Glutamatergic neuron (in vitro differentiated cells): Measurements from ENCODE around the gene ATP1A3. TPM values are rescaled to one million over a fixed set of nuclear protein-coding genes. Genes with fewer than 3 reads are reported as not detected.
"Not testable (repeated sequence)": the region's sequence is repeated elsewhere in the genome, so short reads cannot be mapped to it uniquely, and the experiment has no call there.

ENCODE experiments used
- DNase-seq: peaks from one replicate; pipeline ENCODE4 v3.0.0; 2022
- H3K27ac Mint-ChIP-seq: one replicate; pipeline ENCODE4 v1.8.0; 2020; ENCODE audit warnings: mild to moderate bottlenecking, mixed read lengths, inconsistent platforms; ENCODE audit not compliant: unreplicated experiment
- H3K27me3 Mint-ChIP-seq: one replicate; pipeline ENCODE4 v1.8.0; 2020; ENCODE audit warnings: mild to moderate bottlenecking, moderate library complexity, mixed read lengths, inconsistent platforms; ENCODE audit not compliant: unreplicated experiment
- H3K36me3 Mint-ChIP-seq: one replicate; pipeline ENCODE4 v1.8.0; 2020; ENCODE audit warnings: mild to moderate bottlenecking, mixed read lengths, inconsistent platforms; ENCODE audit not compliant: unreplicated experiment
- H3K4me1 Mint-ChIP-seq: one replicate; pipeline ENCODE4 v1.8.0; 2020; ENCODE audit warnings: mild to moderate bottlenecking, low read depth, mixed read lengths, inconsistent platforms; ENCODE audit not compliant: unreplicated experiment
- H3K4me3 Mint-ChIP-seq: one replicate; pipeline ENCODE4 v1.8.0; 2020; ENCODE audit warnings: mild to moderate bottlenecking, mixed read lengths, inconsistent platforms; ENCODE audit not compliant: unreplicated experiment
- H3K9me3 Mint-ChIP-seq: one replicate; pipeline ENCODE4 v1.8.0; 2020; ENCODE audit warnings: mild to moderate bottlenecking, moderate library complexity, mixed read lengths, inconsistent platforms; ENCODE audit not compliant: unreplicated experiment
- CTCF ChIP-seq: fragments of 200-600 bp; sonication (generic); IDR thresholded peaks from one replicate; pipeline ENCODE4 v1.5.0; 2021; ENCODE audit not compliant: partially characterized antibody, unreplicated experiment
- total RNA-seq: library from RNA; stranded (reverse); fragmentation: NEBNext Ultra II Directional; extraction: Animal tissue kit (Norgen Biotek cat#: 25700); gene quantifications from one replicate; pipeline ENCODE4 v1.2.1, GENCODE V29; 2021; ENCODE audit not compliant: unreplicated experiment

The ATP1A3 gene
- total RNA-seq, 1 donor from 2014 or later = 650 TPM

DNA sequence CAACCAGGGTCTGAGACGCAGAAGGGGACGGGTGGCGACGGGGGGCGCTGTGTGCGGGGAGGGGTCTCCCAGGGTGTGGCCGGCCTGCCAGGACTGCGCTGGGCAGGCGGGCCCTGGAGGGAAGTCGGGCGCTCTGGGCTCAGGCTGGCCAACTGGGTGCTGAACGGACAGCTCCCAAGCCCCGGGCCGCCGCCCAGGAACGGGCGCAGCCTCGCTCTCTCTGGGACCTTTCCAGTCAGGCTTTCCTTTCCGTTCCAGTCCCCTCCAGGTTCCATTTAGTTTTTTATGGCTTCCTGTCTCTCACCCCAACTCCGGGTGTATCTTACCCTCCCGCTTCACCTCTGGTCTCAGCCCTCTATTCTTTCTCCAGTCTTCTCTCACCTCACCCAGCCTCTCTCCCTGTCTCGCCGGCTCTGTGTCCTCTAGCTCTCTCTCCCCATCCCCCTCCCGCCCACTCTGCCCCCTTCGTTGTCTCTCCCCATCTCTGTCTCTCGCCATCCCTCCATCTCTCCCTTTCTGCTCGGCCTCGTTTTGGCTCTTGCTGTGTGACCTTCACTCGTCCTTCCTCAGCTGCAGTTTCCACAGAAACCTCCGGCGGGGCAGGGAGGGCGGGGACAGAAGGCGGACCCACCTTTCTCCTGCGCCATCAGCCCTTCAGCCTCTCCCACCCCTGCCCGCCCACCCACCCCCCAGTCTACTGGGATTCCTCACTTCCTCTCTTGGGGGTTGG is 3.3 kb upstream of the ATP1A3 start:
- peaks cover 25% of the 10 kb centered on the region for H3K9me3 Mint-ChIP-seq
- peaks cover 47% of the 10 kb centered on the region for H3K4me1 Mint-ChIP-seq
- peak overlapping the region; percentile 87 for H3K4me3 Mint-ChIP-seq
- peak; percentile 69 for DNase-seq
- no peak for TF ChIP-seq CTCF
- H3K27ac Mint-ChIP-seq = peak overlapping the region; percentile 96
- peaks cover 5% of the 10 kb centered on the region for H3K36me3 Mint-ChIP-seq
- peaks cover 45% of the 10 kb centered on the region for H3K27me3 Mint-ChIP-seq

- H3K36me3 Mint-ChIP-seq = peaks cover 5% of the 10 kb centered on the region
- H3K27me3 Mint-ChIP-seq = peaks cover 39% of the 10 kb centered on the region
- no peak for TF ChIP-seq CTCF
- H3K4me1 Mint-ChIP-seq = peaks cover 44% of the 10 kb centered on the region
- H3K27ac Mint-ChIP-seq = peak overlapping the region; percentile 96
- H3K9me3 Mint-ChIP-seq = peaks cover 25% of the 10 kb centered on the region
- DNase-seq = peak; percentile 88
- H3K4me3 Mint-ChIP-seq = peak overlapping the region; percentile 85
These were observed 2.1 kb upstream of the ATP1A3 start for GRCh38 chr19:41995959-41996797.

DNA sequence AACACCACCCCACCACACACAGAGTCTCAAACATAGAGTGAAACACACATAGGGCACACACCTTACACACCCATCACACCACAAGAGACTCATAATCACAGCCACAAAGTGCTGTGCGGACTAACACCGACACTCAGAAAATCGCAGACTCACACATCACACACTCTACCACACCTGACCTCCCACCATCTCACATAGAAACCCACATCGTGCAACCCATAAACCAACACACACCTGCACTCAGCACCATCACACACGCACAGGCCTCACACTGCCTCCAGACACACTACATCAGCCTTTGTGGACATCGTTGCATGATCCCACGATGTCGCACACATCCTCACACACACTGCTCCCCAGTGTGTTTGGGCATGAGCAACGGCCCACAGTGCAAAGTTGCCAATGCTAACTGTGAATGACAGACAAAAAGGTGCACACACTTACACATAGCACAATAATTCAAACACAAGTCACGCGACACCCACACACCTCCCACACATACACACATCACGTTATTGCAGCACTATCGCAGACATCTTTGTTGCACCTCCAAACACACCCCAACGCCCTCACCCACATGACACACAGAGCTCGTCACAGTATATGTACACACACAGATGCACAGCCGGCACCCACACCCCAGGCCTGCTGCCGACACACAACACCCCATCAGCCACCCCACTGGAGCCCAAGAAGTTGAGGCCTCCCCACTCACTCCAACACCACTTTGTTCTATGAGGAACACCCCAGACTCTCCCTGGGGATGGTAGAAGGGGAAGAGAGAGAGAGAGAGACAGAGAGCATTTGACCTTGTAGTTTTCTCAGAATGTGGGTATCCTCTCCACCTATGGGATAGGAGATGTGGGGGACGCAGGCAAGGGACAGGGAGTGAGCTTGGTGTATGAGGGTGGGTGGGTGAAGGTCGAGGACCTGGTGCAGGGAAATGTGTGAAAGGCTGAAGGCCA is 1.2 kb upstream of the ATP1A3 start:
- Mint-ChIP-seq H3K9me3 (peaks cover 24% of the 10 kb centered on the region), H3K36me3 (peaks cover 5% of the 10 kb centered on the region), H3K4me3 (peak overlapping the region; percentile 85), H3K4me1 (peaks cover 38% of the 10 kb centered on the region), H3K27me3 (peaks cover 38% of the 10 kb centered on the region), H3K27ac (peak overlapping the region; percentile 96)
- TF ChIP-seq CTCF = no peak
- DNase-seq = no peak

GRCh38 chr19:41994521-41994971 is 516 bp upstream of the ATP1A3 start:
- Mint-ChIP-seq H3K4me1 (peaks cover 31% of the 10 kb centered on the region), H3K9me3 (peaks cover 21% of the 10 kb centered on the region), H3K27me3 (peaks cover 37% of the 10 kb centered on the region), H3K4me3 (peak overlapping the region; percentile 85), H3K27ac (peak overlapping the region; percentile 96), H3K36me3 (peaks cover 5% of the 10 kb centered on the region)
- no peak for TF ChIP-seq CTCF
- peak; percentile 49 for DNase-seq

DNA sequence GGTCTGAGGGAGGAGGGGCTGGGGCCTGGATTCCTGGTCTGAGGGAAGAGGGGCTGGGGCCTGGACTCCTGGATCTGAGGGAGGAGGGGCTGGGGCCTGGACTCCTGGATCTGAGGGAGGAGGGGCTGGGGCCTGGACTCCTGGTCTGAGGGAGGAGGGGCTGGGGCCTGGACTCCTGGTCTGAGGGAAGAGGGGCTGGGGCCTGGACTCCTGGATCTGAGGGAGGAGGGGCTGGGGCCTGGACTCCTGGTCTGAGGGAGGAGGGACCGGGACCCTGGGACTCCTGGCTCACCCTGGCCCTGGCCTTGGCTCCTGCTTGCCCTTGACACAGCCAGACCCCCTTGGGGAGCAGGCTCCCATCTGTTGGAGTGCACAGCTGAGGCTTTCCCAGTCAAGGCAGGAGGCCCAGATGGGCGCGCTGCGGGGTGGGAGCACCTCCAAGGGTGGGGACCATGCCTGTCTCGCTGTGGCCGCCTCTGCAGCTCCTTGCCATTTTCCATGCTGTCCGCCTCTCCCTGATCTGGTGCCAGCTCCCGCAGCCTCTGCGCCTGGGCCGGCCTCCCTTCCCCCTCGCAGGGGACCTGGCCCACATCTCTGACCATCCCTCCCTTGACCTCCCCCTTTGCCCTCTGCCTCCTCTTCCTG is 2.0 kb downstream of the ATP1A3 start:
- Mint-ChIP-seq H3K4me1 (peaks cover 31% of the 10 kb centered on the region), H3K27me3 (peaks cover 32% of the 10 kb centered on the region), H3K4me3 (peak overlapping the region; percentile 100), H3K9me3 (peaks cover 16% of the 10 kb centered on the region), H3K27ac (peak overlapping the region; percentile 93)
- DNase-seq = peak; percentile 67
- H3K36me3 Mint-ChIP-seq = not testable (repeated sequence)
